ENCODE results near the gene PDZK1IP1. TPM values are rescaled to one million over a fixed set of nuclear protein-coding genes. Genes with fewer than 3 reads are reported as not detected.
A peak's percentile ranks its signal among the peaks of the same experiment; 100 is the strongest.

Gene PDZK1IP1
- total and polyA plus RNA-seq, 2 of the 4 experiments (the other 2 are of a cell fraction), result not detected

GRCh38 chr1:47175227-47175934, 14.5 kb downstream of the PDZK1IP1 start:
- dilution Hi-C loops (cut with HindIII; ENCODE audit: low sequenced_read_pairs, unreplicated experiment) (no loop called here), in situ Hi-C loops (cut with MboI; ENCODE audit: low sequenced_read_pairs) (no loop called here), intact Hi-C loops (cut with micrococcal nuclease) (loop anchor here (1.0 to 10.0 kb wide), 6 partner anchors 157 to 1319 kb away; partner anchors contain the start of gene CMPK1)
- Histone ChIP-seq H2AFZ (replicated peaks; ENCODE audit: low read length, poor library complexity) (peak overlapping the region; percentile 28), H2AK5ac (ENCODE audit: low read depth, low read length) (no peak overlapping the region), H2BK120ac (ENCODE audit: low read depth, low read length) (no peak overlapping the region), H4K20me1 (ENCODE audit: insufficient read depth, low read length) (no peaks in the 10 kb centered on the region), H3K4me2 (ENCODE audit: low read depth, low read length) (peak overlapping the region; percentile 38; the same call in 1 of the 2 replicates), H4K8ac (ENCODE audit: low read depth in 2 of 2, low read length in 2 of 2) (no peak overlapping the region), H3K36me3 (ENCODE audit: control insufficient read depth, insufficient read depth, low read length) (no peaks in the 10 kb centered on the region), H3K56ac (ENCODE audit: extremely low read depth, insufficient read depth, low read length) (no peak overlapping the region), H4K5ac (ENCODE audit: low read depth, low read length) (no peak overlapping the region), H3K79me1 (ENCODE audit: low read depth in 1 of 2, low read length in 2 of 2) (no peaks in the 10 kb centered on the region), H3K23ac (ENCODE audit: low read depth, low read length) (no peak overlapping the region), H3K27ac (ENCODE audit: insufficient read depth, low read length) (no peak overlapping the region), H2BK15ac (ENCODE audit: low read depth, low read length) (no peak overlapping the region), H3K4ac (ENCODE audit: low read depth, low read length) (no peak overlapping the region), H3K27me3 (ENCODE audit: control insufficient read depth, insufficient read depth, low read length) (no peaks in the 10 kb centered on the region; the same call in 1 of the 2 replicates), H2BK20ac (ENCODE audit: low read depth, low read length) (no peak overlapping the region), H4K91ac (ENCODE audit: insufficient read depth, low read depth, low read length) (no peak overlapping the region), H3K9me3 (ENCODE audit: control insufficient read depth, insufficient read depth, low read length) (no peaks in the 10 kb centered on the region), H2BK5ac (ENCODE audit: low read depth, low read length, poor library complexity, severe bottlenecking) (no peak overlapping the region), H3K14ac (replicated peaks; ENCODE audit: low read depth, low read length) (no peak overlapping the region), H2AK9ac (replicated peaks; ENCODE audit: low read depth, low read length, poor library complexity) (no peak overlapping the region), H3K4me3 (ENCODE audit: insufficient read depth, low read depth, low read length) (no peak overlapping the region), H3K4me1 (ENCODE audit: control insufficient read depth, insufficient read depth, low read length) (no peaks in the 10 kb centered on the region), H3K9ac (ENCODE audit: low read depth, low read length) (no peak overlapping the region), H3K18ac (ENCODE audit: low read depth, low read length) (no peak overlapping the region), H3K9me1 (ENCODE audit: insufficient read depth, low read length) (no peaks in the 10 kb centered on the region)
- no TSS peak for BruUV-seq (replicated peaks)
- ATAC-seq (ENCODE audit: low read depth) (peak; percentile 73), DNase-seq (peak; percentile 54)
- TF ChIP-seq BHLHE40 (IDR thresholded peaks at IDR 0.05; ENCODE audit: low read depth, low read length) (no peak), CHD1 (IDR thresholded peaks at IDR 0.05; ENCODE audit: low read depth, low read length) (no peak), MXI1 (IDR thresholded peaks at IDR 0.05; ENCODE audit: borderline replicate concordance, low read depth, low read length) (no peak), RFX5 (IDR thresholded peaks at IDR 0.05; ENCODE audit: low read depth, low read length) (no peak), CTCF (conservative IDR thresholded peaks at IDR 0.05; ENCODE audit: low read depth, low read length) (peak; percentile 90), MAZ (IDR thresholded peaks at IDR 0.05; ENCODE audit: borderline replicate concordance, low read depth, low read length) (0 out of 2 replicates have a peak, but pooled peaks have one; percentile 21), RCOR1 (IDR thresholded peaks at IDR 0.05; ENCODE audit: insufficient replicate concordance, low read length) (no peak), SMC3 (IDR thresholded peaks at IDR 0.05; ENCODE audit: low read depth, low read length) (peak; percentile 49), RAD21 (IDR thresholded peaks at IDR 0.05; ENCODE audit: low read length) (peak; percentile 68)
- POLR2A ChIA-PET (ENCODE audit: unreplicated experiment), result no interaction called here
- CTCF ChIA-PET, result no interaction called here
- 12% methylated on average over 6 of the region's 11 CpGs; no CpG with 5 or more reads in 1 of the 2 experiments for WGBS, 2 experiments (ENCODE audit: extremely low coverage in 2 of 2, insufficient read length in 1 of 2)
